ENCODE measurements around the gene PLXNB2. TPM values are rescaled to one million over a fixed set of nuclear protein-coding genes. Genes with fewer than 3 reads are reported as not detected.
A peak's percentile ranks its signal among the peaks of the same experiment; 100 is the strongest.

The PLXNB2 gene
- total RNA-seq, 5 donors from 2014 or later (not counting 1 experiment from before 2014, with no cell fraction given), result 4.3 to 11.8 (median 6.5) TPM

GRCh38 chr22:50260801-50261614, 46.4 kb downstream of the PLXNB2 start:
- no peaks in the 10 kb centered on the region for H3K9me3 ChIP-seq
- no peak overlapping the region for H3K27ac ChIP-seq (ENCODE audit: low read length)
- ChIA-PET CTCF (interaction anchor here in 1 of 2 donors (0.6 to 1.5 kb wide), 2 partner anchors 9 kb away, joined by 3 to 4 read pairs; no protein-coding TSS in a partner anchor), POLR2A (no interaction called here)
- peaks cover 0 to 18% of the 10 kb centered on the region in 2 experiments for H3K4me1 ChIP-seq (ENCODE audit: control insufficient read depth in 1 of 2, extremely low read depth in 1 of 2, insufficient read depth in 2 of 2, low read length in 2 of 2)
- DNase-seq, result peak in 1 of 35 experiments; percentile 35
- 2% methylated on average over 90 of the region's 92 CpGs for WGBS (ENCODE audit: insufficient coverage)
- Mint-ChIP-seq H3K27ac (no peak overlapping the region), H3K27me3 (peaks cover 14 to 34% of the 10 kb centered on the region in 2 donors), H3K4me1 (peaks cover 6 to 7% (median 7%) of the 10 kb centered on the region in 3 donors), H3K9me3 (no peaks in the 10 kb centered on the region), H3K4me3 (peak overlapping the region in 1 of 3 donors; percentile 7), H3K36me3 (no peaks in the 10 kb centered on the region)
- H3K4me3 ChIP-seq (ENCODE audit: control insufficient read depth in 1 of 2, extremely low read depth in 1 of 2, low read length in 1 of 2), result no peak overlapping the region
- peak; percentile 13 to 62 (median 31) for ATAC-seq (replicated peaks in 1 of 4)
- no peaks in the 10 kb centered on the region for H3K36me3 ChIP-seq (ENCODE audit: control insufficient read depth in 2 of 2, extremely low read depth in 1 of 2, insufficient read depth in 1 of 2, low read length in 1 of 2)
- peaks cover 0 to 52% of the 10 kb centered on the region in 2 experiments for H3K27me3 ChIP-seq (replicated peaks in 1 of 2; ENCODE audit: control insufficient read depth in 2 of 2, extremely low read depth in 1 of 2, insufficient read depth in 2 of 2, low read length in 1 of 2)

- ChIA-PET CTCF (interaction anchor here in 1 of 2 donors (0.6 kb wide), 2 partner anchors 8 to 103 kb away, joined by 3 to 4 read pairs; no protein-coding TSS in a partner anchor), POLR2A (no interaction called here)
- ATAC-seq (replicated peaks in 1 of 4) (no peak), DNase-seq (no peak)
- Mint-ChIP-seq H3K9me3 (no peaks in the 10 kb centered on the region), H3K4me1 (peaks cover 6 to 7% (median 7%) of the 10 kb centered on the region in 3 donors), H3K27ac (no peak overlapping the region), H3K4me3 (peak overlapping the region in 1 of 3 donors; percentile 7), H3K36me3 (no peaks in the 10 kb centered on the region), H3K27me3 (peaks cover 14 to 34% of the 10 kb centered on the region in 2 donors)
- Histone ChIP-seq H3K27ac (ENCODE audit: low read length) (no peak overlapping the region), H3K4me3 (ENCODE audit: control insufficient read depth in 1 of 2, extremely low read depth in 1 of 2, low read length in 1 of 2) (no peak overlapping the region), H3K9me3 (no peaks in the 10 kb centered on the region), H3K4me1 (ENCODE audit: control insufficient read depth in 1 of 2, extremely low read depth in 1 of 2, insufficient read depth in 2 of 2, low read length in 2 of 2) (peaks cover 0 to 18% of the 10 kb centered on the region in 2 experiments), H3K36me3 (ENCODE audit: control insufficient read depth in 2 of 2, extremely low read depth in 1 of 2, insufficient read depth in 1 of 2, low read length in 1 of 2) (no peaks in the 10 kb centered on the region), H3K27me3 (replicated peaks in 1 of 2; ENCODE audit: control insufficient read depth in 2 of 2, extremely low read depth in 1 of 2, insufficient read depth in 2 of 2, low read length in 1 of 2) (peaks cover 0 to 52% of the 10 kb centered on the region in 2 experiments)
- WGBS (ENCODE audit: insufficient coverage), result 54% methylated on average over 3 of the region's 11 CpGs
These were observed 47.0 kb downstream of the PLXNB2 start for GRCh38 chr22:50260434-50260800.

- no peaks in the 10 kb centered on the region for H3K9me3 ChIP-seq
- Mint-ChIP-seq H3K27ac (no peak overlapping the region), H3K36me3 (no peaks in the 10 kb centered on the region), H3K4me3 (peak overlapping the region in 1 of 3 donors; percentile 16), H3K9me3 (no peaks in the 10 kb centered on the region), H3K27me3 (peaks cover 14 to 31% of the 10 kb centered on the region in 2 donors), H3K4me1 (peaks cover 6 to 7% (median 7%) of the 10 kb centered on the region in 3 donors)
- H3K4me3 ChIP-seq (ENCODE audit: control insufficient read depth in 1 of 2, extremely low read depth in 1 of 2, low read length in 1 of 2), result no peak overlapping the region
- DNase-seq (no peak), ATAC-seq (replicated peaks in 1 of 4) (no peak)
- no peaks in the 10 kb centered on the region for H3K36me3 ChIP-seq (ENCODE audit: control insufficient read depth in 2 of 2, extremely low read depth in 1 of 2, insufficient read depth in 1 of 2, low read length in 1 of 2)
- H3K27me3 ChIP-seq (replicated peaks in 1 of 2; ENCODE audit: control insufficient read depth in 2 of 2, extremely low read depth in 1 of 2, insufficient read depth in 2 of 2, low read length in 1 of 2), result peaks cover 0 to 52% of the 10 kb centered on the region in 2 experiments
- WGBS (ENCODE audit: insufficient coverage), result 85% methylated on average over 3 of the region's 15 CpGs
- H3K27ac ChIP-seq (ENCODE audit: low read length), result no peak overlapping the region
- POLR2A ChIA-PET, result no interaction called here
- CTCF ChIA-PET, result interaction anchor here in 1 of 2 donors (0.6 kb wide), 1 partner anchor 139 kb away, joined by 4 read pairs; no protein-coding TSS in a partner anchor
- H3K4me1 ChIP-seq (ENCODE audit: control insufficient read depth in 1 of 2, extremely low read depth in 1 of 2, insufficient read depth in 2 of 2, low read length in 2 of 2), result peaks cover 0 to 18% of the 10 kb centered on the region in 2 experiments
These were observed 48.1 kb downstream of the PLXNB2 start for GRCh38 chr22:50259302-50259701.

GRCh38 chr22:50258361-50259292, 48.8 kb downstream of the PLXNB2 start:
- Mint-ChIP-seq H3K27me3 (peaks cover 14 to 31% of the 10 kb centered on the region in 2 donors), H3K27ac (peak overlapping the region in 1 of 2 donors; percentile 43), H3K36me3 (no peaks in the 10 kb centered on the region), H3K4me1 (peaks cover 6 to 7% (median 7%) of the 10 kb centered on the region in 3 donors), H3K9me3 (no peaks in the 10 kb centered on the region), H3K4me3 (peak overlapping the region in 1 of 3 donors; percentile 16)
- ChIA-PET CTCF (no interaction called here), POLR2A (no interaction called here)
- no peaks in the 10 kb centered on the region for H3K36me3 ChIP-seq (ENCODE audit: control insufficient read depth in 2 of 2, extremely low read depth in 1 of 2, insufficient read depth in 1 of 2, low read length in 1 of 2)
- no peak overlapping the region for H3K27ac ChIP-seq (ENCODE audit: low read length)
- no peak overlapping the region for H3K4me3 ChIP-seq (ENCODE audit: control insufficient read depth in 1 of 2, extremely low read depth in 1 of 2, low read length in 1 of 2)
- H3K4me1 ChIP-seq (ENCODE audit: control insufficient read depth in 1 of 2, extremely low read depth in 1 of 2, insufficient read depth in 2 of 2, low read length in 2 of 2), result peaks cover 0 to 18% of the 10 kb centered on the region in 2 experiments
- ATAC-seq (replicated peaks in 1 of 4) (no peak), DNase-seq (no peak)
- WGBS (ENCODE audit: insufficient coverage), result 91% methylated on average over 20 of the region's 24 CpGs
- H3K9me3 ChIP-seq, result no peaks in the 10 kb centered on the region
- peaks cover 0 to 51% of the 10 kb centered on the region in 2 experiments for H3K27me3 ChIP-seq (replicated peaks in 1 of 2; ENCODE audit: control insufficient read depth in 2 of 2, extremely low read depth in 1 of 2, insufficient read depth in 2 of 2, low read length in 1 of 2)

GRCh38 chr22:50257451-50258360, 49.7 kb downstream of the PLXNB2 start:
- DNase-seq, result no peak
- Mint-ChIP-seq H3K27ac (no peak overlapping the region), H3K9me3 (no peaks in the 10 kb centered on the region), H3K4me3 (no peak overlapping the region), H3K36me3 (no peaks in the 10 kb centered on the region), H3K27me3 (peaks cover 14 to 25% of the 10 kb centered on the region in 2 donors), H3K4me1 (peaks cover 6 to 7% (median 7%) of the 10 kb centered on the region in 3 donors)
- H3K27me3 ChIP-seq (replicated peaks in 1 of 2; ENCODE audit: control insufficient read depth in 2 of 2, extremely low read depth in 1 of 2, insufficient read depth in 2 of 2, low read length in 1 of 2), result peaks cover 0 to 41% of the 10 kb centered on the region in 2 experiments
- 82% methylated on average over 29 of the region's 31 CpGs for WGBS (ENCODE audit: insufficient coverage)
- POLR2A ChIA-PET, result no interaction called here
- H3K9me3 ChIP-seq, result no peaks in the 10 kb centered on the region
- no peak for ATAC-seq (replicated peaks in 1 of 4)
- CTCF ChIA-PET, result no interaction called here
- no peak overlapping the region for H3K27ac ChIP-seq (ENCODE audit: low read length)
- H3K4me3 ChIP-seq (ENCODE audit: control insufficient read depth in 1 of 2, extremely low read depth in 1 of 2, low read length in 1 of 2), result no peak overlapping the region
- H3K4me1 ChIP-seq (ENCODE audit: control insufficient read depth in 1 of 2, extremely low read depth in 1 of 2, insufficient read depth in 2 of 2, low read length in 2 of 2), result peaks cover 0 to 18% of the 10 kb centered on the region in 2 experiments
- H3K36me3 ChIP-seq (ENCODE audit: control insufficient read depth in 2 of 2, extremely low read depth in 1 of 2, insufficient read depth in 1 of 2, low read length in 1 of 2), result no peaks in the 10 kb centered on the region
